Measurements from ENCODE around the gene ARVCF.

The ARVCF gene

DNA sequence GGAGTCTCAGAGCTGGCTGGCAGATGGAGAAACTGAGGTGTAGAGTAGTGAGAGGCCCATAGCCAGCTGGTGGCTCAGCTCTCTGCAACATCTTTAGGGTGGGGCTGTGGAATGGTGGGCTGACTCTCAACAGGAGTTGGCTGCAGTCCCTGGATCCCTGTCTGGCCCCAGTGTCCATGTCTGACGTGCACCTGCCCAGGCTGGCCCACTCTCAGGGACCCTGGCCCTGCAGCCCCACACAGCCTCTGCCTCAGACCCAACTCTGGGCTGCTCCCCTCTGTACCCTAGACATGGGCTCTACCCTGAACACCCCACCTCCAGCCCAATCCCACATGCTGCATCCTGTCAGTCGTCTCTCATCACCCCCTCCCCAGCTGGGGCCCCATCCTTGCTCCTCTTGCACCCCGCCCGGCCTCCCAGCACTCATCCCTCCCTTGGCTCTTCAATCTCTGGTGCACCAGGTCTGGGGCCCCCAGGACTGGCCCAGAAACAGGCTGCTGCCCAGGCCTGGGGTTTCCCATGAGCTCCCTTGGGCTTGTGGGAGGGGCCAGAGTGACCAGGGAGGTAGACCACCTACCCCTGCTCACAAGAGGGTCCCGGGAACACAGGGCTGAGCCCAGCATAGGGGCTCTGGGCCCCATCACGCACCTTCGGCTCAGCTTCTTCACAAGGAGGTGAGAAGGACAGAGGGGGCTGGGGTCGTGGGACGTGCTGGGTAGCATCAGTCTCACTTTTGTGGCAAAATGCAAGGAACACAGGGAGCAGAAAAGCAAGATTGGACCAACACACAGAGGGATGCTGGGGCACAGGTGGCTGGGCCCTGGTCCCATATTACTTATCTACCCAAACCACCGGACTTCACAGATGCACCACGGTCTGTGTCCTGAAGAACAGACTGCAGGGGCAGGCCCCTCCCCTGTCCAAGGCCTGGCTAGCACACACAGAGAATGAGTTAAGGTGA, 31.5 kb downstream of the ARVCF start:
- DNase-seq = no peak

DNA sequence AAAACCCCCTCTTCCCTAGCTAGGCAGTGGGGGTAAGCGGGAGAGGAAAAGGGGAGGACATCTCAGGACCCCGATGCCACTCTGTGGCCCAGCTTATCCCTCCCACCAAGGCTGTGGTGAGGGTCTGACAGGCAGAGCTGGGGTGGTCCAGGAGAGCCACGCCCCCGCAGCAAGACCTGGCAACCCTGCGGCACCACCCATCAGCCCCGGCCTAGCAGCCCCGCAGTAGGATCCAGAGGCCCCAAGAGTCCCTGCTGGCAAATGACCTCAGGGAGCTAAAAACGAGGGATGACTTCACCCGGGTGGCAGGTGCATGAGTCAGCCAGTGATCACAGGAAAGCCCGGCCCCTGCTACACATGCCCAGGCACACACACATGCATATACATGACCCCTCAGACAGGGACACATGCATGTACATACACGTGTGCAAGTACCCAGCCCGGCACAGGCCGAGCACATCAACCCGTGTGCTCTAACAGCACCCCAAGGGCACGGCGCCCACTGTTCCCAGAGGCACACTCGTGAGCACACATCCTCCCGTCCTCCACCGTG, 32.3 kb downstream of the ARVCF start:
- no peak for DNase-seq

DNA sequence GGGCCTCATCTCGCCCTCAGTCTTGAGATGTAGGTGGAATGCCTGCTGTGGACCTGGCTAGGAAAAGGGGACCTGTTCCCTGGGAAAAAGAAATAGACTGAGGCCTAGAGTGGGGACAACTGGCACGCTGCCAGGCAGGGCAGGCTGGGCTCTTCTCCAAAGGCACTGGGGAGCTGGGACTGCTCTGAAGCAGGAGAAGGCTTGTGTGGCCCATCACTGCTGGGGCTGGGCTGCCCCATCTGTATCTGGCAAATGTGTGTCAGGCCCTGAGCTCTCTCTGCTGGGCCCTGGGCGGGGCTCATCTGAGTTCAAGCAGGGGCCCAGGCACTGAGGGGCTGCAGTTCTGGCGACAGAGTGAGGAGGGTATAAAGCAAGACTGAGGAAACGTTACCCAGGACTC, 32.9 kb downstream of the ARVCF start:
- DNase-seq = no peak

DNA sequence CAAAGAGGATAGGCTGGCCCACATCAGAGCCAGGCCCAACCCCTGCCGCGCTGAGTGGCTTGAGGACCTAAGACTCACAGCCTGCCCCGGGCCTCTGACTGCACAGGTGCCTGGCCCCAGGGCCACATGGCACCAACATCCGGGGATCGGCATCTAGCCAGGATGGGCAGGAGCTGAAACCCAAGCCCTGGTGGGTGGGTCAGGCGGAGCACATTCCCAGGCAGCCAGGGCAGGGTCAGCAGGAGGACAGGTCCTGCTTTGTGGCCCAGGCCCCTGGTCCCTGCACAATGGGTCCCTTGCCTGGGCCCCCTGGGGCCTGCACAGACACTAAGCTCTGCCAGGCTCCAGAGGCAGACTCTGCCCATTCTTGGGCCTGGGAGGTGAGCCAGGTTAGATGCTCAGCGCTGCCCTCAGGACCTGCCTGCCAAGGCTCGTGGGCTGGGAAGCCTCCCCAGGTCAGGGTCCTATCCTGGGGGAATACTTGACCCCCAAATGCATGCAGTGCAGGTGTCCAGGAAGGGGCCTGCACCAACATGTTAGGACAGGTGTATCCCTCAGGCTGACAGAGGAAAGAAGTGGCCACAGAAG, 33.5 kb downstream of the ARVCF start:
- DNase-seq = no peak

DNA sequence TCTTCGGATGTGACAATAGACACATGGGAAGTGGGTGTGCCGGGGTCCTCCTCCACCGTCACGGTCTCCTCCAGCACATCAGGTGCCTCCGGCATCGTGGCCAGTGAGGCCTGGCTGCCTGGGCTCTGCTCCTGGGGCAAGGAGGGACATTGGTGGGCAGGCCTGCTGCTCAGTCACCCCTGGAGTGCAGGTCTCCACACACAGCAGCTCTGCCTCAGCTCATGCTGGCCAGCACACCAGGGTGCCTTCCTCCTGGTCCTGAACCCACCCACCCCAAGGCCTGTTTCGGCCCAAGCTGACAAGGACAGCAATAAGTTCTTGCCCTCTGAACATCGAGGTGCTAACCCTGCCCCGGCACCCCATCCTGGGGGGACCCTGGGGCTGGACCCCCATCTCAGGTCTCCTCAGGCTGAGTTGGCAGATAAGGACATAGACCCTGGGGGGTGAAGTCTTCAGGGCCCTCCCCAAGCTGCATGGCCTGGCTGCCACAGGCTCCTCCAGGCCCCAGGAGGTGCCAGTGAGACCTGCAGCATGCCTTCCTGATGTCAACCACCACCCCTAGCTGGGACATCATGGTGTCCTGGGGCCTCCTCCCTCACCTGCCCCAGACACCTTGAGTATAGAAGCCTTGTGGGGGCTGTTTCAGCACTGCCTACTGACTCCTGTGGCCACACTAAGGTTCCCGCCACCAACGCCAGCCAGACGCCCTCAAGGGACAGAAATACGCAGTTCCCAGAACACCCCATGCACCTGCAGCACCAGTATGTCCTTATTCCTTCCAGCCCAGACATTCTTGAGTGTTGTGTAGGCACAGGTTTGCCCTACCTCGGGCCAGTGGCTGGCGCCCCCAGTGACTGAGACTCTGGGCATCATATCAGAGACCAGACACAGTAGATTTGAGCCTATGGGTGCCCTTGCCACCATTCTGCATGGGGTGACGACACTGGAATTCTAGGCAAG, 34.4 kb downstream of the ARVCF start:
- DNase-seq = no peak

DNA sequence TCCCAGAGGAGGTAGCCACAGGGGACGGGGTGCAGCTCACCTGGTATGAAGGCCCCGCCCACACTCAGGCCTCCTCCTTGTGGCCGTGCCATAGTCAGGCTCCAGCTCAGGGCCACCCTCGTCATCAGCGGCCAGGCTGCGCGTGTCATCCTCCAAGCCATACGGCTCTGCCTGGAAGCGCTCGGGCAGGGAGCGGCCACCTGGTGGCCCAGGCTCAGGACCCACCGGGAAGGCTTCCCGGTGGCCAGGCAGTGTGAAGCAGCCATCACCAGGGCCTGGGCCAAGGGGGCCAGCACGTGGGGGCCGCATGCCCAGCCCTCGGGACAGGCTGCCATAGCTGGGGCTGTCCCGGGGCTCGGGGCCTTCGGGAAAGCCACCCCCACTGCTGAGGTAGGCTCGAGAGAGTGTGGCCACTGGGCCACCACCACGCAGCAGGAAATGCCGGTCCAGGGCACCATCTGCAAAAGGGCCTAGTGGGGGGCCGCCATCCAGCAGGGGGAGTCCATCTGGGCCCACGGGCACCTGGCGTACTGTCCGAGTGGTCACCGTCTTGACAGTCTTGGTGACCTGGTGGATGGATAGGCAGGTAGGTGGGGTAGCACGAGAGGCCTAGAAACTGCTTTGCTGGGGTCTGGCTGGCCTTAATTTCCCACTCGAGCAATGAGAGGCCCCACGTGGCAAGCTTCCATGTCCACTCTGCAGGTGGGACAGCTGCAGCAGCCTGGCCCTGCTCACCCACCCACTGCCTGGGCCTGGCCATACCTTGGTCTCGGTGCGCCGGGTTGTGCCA, 35.3 kb downstream of the ARVCF start:
- DNase-seq = no peak

DNA sequence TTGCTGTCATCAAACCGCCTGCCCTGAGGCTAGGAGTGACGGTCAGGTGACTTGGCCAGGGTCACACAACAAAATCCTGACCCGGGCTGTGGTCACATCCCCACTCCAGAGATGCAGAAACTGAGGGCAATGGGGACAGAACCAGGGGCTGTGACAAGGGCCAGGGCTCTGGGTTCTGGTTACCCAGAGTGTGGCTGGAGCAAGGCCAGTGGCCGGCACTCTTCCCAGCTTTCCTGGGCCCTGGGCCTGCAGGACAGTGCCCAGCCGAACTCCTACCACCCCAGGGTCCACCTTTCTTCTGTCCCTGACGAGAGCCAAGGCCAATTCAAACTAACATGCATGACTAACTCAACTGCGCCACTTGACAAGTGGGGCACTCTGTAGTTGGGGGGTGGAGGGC, 35.9 kb downstream of the ARVCF start:
- DNase-seq = no peak

DNA sequence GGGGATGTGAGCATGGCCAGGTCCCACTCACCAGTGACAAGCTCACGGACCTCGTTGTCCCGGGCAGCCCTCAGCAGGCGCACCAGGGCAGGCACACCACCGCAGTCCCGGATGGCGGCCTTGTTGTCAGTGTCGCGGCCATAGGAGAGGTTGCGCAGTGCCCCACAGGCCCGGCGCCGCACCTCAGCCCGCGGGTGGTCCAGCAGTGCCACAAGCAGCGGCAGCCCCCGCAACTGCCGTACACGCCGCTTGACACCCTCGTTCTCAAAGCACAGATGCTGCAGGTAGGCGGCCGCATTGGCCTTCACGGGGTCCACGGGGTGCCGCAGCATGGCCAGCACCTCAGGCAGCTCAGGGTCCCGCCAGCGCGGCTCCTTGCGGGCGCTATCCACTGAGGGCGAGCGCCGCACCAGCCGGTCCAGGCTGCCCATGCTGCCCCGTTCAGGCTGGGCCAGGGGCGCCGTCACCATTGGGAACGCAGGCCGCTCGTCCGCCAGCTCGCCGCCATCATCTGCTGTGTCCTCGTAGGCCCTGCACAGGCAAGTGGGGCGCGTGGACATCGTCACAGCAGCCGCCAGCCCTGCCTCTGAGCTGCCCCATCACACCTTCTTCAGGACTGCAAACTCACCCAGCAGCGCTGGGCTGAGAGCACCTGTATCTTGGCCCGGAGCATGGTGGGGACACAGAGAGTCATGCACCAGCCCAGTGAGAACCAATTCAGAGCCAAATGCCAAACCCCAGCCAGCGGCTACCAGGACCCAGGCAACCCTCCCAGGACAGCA, 36.7 kb downstream of the ARVCF start:
- no peak for DNase-seq

DNA sequence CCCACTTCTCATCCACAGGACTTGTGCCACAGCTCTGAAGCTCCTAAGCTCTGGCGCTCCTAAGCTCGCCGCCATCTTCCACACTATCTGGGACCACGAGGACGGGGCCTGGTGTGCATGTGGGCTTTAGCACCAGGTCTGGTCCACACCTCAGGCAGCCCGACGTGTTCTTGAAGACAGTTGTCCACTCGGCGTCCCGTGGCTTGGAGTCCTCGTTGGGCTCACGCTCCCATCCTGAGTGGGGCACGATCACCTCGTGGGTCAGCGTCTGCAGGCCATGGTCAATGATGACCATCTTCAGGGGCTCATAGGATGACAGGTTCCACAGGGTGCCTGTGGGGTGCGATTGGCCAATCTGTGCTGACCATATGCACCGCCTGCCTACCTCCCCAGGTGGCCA, 37.9 kb downstream of the ARVCF start:
- DNase-seq = no peak

DNA sequence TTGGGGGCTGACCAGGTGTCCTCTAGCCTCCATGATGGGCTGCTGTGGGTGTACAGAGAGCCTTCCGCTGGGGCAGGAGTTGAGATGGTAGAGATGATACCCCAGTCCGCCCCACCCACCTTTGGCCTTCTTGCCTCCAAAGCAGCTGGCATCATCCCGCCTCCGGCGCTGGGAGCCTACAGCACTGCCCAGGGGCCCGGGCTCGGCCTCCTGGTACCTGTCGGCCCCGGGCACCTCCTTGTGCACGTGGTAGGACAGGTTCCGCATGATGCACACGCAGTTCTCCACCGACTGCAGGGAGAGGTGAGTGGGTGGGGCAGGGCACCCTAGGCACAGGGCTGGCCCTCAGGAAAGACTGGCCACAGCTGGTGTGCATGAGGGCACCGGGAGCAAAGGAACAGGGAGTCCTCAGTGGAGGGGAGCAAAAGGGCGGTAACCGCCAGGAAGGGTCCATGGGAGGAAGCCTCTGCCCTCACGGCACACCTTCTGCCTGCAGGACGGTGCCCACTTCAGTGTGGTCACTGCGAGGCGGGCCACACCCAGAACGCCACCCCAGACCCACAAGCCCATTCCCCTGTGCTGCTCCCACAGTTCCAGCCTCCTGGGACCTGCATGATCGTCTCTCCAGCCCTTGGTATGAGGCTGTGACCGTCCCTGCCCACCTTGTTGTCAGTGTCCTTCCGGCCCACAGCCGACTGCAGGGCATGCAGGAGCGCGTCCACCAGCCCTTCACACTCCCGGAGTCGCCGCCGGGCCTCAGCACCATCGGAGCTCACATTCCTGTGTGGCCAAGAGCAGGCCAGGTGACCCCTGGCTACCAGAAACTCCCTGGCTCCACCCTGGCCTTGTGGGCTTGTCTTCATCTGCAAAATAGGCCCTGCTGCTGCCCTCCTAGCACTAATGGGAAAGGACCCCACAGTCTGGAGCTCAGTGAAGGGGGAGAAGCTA, 39.1 kb downstream of the ARVCF start:
- DNase-seq = no peak

DNA sequence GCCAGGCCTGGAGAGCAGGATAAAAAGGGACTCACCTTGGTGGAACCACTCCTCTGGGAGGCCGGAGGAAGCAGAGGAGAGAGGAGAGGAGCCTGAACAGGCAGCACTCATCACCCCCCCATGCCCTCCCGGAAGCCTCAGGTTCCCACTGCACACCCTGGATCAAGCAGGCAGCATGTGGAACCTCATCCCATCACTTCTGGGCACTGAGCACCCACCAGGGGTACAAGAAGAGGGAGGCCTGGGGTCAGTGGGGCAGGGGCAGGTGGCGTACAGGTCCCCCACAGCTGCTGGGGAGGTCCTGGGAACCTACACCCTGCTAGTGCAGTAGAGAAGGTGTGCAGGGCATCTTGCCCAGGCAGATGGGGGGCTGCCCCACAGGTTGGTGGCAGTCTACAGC, 40.0 kb downstream of the ARVCF start:
- DNase-seq = no peak

DNA sequence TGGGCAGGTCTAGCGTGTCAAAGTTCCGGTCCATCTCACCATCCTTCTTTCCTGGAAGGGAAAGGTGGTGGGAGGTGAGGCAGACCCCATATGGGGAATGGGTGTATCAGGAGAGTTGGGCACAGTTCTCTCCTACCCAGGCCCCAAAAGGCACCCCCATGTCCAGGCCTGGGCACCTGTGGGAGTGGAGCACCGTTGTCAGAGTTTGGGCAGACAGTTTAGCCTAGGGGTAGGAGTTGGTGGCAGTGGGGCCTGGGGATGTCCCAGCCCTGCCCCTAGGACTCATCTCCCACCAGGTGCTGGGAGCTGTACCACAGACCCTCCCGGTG, 41.0 kb downstream of the ARVCF start:
- no peak for DNase-seq

DNA sequence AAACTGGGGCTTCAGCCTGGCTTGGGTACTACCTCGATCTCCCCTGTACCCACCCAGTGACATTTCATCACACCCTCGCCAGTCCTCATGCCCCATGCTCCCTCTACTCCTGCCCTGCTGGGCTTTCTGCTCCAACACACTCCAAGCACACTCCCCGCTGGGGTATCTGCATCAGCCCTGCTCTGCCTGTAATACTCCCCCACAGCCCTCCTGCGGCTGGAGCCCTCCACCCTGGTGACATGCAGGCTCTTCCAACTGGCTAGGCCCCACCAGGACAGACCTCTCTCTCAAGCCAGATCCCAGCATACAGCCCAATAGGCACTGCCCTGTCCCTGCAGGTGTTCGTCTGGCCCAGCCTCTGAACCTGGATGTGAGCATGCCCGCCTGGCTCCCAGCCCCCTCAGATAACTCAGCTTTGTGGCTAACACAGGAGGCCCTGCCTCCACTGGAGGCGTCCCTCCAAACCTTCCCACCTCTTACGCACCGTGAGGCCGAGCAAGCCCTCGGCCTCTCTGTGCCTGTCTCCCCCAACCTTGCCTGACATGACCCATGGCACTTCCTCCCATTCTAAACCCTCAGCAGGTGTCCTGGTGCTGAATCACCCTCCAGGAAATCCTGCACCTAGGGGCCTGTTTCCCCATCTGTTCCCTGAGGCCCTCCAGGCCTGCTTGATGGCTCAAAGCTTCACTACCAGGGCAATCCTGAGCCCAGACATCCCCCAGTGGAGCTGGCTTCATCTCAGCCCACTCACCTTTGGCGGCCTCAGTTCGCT, 41.5 kb downstream of the ARVCF start:
- peak; percentile 75 for DNase-seq

DNA sequence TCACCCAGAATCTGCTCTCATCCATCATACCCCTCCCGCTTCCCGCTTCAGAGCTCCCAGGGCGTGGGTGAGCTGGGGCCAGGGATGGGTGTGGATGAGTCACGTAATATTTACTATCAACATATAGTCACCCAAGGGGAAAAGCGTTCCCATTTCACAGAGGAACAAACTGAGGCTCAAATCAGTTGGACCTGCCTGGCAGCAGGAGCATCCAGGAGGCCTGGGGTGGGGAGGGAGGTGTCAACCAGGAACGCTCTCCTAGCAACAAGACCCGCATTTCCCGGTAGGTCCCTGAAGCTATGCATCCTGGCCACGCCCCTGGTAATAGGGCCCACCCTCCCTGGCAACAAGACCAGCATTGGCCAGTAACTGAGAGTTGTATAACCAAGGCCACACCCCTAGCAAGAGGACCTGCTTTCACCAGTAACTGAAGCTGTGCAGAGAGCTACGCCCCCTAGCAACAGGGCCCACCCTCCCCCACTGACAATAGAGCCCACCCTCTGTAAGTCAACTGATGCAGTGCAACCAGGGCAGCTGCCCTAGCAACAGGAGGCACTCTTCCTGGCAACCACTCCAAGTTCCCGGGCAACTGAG, 42.3 kb downstream of the ARVCF start:
- DNase-seq = peak; percentile 94

DNA sequence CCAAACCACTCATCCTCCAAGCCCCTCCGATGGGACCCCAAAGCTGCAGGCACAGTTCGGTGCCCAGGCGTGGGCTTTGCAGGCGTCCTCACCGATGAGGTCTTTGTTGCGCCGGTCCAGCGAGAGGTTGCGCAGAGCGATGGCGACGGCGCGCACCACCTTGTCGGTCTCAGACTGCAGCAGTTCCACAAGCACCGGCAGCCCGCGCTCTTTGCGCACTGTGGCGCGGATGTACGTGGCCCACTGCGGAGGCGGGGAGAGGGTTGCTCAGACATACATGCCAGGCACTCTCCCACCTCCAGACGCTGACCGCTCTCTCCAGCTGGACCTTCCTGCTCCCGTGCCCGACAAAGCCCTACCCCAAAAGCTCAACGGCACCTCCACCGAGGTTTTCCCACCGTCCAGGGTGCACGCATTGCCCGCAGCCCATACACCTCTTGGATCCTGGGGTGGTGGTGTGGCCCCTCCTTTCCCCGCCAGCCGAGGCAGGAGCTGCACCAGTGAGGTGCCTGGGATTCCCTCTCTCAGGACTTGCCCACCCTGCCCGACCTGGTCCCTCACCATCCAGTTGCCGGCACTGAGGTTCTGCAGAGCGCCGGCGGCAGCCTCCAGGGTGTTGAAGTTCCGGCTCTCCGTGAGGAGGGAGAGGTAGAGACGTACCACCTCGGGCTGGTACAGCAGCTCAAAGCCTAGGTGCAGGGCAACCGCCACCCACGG, 42.9 kb downstream of the ARVCF start:
- DNase-seq = no peak

DNA sequence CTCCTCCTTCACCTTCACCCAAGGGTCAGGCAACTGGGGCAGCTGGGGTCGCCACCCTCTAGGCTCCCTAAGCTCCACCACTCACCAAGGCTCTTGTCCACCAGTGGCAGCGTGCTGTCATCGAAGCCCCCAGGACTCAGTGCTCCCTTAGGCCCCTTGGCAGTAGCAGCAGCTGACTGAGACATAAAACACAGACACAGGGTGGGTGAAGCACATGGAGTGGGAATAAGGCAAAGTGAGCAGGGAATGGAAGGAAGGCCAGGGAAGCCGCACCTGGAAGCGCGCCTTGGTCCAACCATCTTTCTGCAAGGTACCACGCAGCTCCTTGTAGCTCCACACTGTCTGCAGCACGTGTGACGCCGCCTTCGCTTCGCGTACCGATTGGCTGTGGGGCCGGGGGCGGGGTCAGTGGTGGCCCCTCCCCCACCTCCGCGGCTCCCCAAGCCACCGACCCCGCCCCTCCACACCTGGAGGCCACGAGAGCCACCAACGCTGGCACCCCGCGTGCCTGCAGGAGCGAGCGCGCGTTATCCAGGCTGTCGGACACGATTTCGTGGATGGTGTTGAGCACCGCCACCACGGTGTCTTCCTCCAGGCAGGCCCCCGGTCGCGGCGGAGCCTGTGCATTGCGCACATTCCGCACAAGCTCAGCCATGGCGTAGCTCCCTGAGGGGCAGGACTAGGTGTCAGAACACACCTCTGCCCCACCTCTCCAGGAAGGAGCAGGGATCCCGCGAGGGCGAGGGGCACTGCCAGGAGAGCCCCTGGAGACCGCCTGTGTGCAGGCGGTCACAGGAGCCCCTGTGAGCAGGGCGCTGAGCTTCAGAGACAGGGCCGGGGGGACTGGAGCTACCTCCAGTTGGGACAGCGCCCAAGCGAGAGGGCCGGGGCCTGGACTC, 43.7 kb downstream of the ARVCF start:
- no peak for DNase-seq

DNA sequence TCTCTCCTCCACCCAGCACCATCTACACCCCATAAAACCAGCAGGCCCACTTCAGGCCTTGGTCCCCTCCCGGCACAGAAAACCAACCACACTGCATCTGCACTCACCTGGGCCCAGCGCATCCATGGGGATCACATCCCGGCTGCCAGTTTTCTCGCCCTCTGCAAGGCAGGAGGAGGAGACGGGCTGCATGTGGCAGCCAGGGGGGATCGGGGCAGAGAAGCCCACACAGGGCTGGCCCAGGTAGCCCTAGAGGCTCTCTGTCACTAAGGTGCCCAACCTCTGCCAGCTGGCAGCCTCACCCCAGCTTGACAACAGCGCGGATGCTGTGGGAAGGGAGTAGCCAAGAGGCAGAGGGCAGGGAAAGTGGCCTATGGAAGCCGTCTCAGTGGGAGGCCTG, 44.4 kb downstream of the ARVCF start:
- DNase-seq = no peak
